Measurements from ENCODE around the gene FAM228B.

Gene FAM228B

DNA sequence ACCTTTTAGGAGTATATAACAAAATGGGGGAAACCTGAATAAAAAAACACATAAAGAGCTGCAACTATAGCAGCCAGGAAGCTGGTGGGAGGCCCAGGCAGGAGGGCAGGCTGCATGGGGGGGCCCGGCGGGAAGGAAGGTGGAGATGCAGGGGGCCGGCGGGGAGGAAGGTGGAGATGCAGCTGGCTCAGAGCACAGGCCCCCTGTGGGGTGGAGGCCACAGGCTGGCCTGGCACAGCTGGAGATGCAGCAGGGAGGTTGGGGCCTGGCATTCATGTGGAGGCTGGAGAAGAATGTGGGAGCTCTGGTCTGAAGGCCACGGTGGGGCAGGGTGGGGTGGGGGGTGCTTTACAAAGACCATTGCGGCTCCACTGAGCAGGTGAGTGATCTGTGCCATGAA lies 83.0 kb downstream of the FAM228B start:
- no peak for DNase-seq

DNA sequence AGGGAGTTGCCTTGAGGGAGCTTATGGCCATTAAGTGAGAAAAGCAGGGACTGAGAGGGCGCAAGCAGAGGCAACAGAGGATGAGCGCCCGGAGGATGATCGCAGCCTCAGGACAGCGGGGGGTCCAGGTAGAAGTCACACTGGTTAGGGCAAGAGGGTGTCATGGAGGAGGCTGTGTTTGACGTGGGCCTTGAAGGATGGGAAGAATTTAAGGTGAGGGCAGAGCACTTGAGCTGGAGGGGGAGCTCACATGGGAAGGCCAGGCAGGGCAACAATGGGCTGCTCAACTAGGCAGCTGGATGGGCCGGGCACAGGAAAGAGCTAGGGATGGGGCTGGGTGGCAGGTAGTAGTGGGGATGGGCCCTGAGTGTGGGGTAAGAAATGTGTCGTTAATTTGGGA lies 83.4 kb downstream of the FAM228B start:
- no peak for DNase-seq

GRCh38 chr2:24207359-24207758 lies 84.1 kb downstream of the FAM228B start:
- no peak for DNase-seq

GRCh38 chr2:24208490-24208889 lies 85.2 kb downstream of the FAM228B start:
- DNase-seq: no peak

- DNase-seq: no peak
These were observed 86.3 kb downstream of the FAM228B start for GRCh38 chr2:24209389-24210105.

GRCh38 chr2:24210106-24210455 lies 86.8 kb downstream of the FAM228B start:
- no peak for DNase-seq

DNA sequence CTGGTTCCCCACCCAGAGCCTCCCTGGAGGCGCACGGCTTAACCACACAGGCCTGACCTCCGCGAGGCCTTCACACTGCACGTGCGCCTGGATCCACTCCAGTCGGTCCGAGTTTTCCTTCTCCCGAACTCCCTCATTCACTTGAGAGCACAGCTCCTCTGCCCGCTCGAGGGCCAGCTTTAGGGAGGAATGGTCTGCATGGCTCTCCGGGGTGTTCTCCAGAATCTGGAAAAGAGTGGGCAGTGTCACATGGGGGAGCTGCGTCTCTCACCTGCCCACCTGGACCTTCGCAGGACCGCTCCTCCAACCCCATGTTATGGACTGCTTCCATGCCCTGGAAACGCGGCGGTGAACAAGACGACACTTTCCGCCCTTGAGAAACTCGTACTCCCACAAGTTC lies 87.5 kb downstream of the FAM228B start:
- no peak for DNase-seq

- DNase-seq: no peak
These were observed 88.1 kb downstream of the FAM228B start for GRCh38 chr2:24211408-24211807.

GRCh38 chr2:24214880-24215279 lies 91.6 kb downstream of the FAM228B start:
- DNase-seq: no peak

Measured in NCI-H524 treated with DMSO at 0.1 percent for 48 hours (cell line).